HEK293 (cell line): ENCODE data around the gene GLRA3.

Source experiments
- CTCF ChIA-PET: fragments of 350-600 bp; formaldehyde crosslinking; extraction: SDS; loops from one replicate; lab custom pipeline; 2021; ENCODE audit warnings: antibody characterized with exemption; lab: Yijun Ruan, JAX
- POLR2A ChIA-PET: fragments of 300-600 bp; formaldehyde crosslinking; extraction: SDS; loops from one replicate; lab custom pipeline; 2020; ENCODE audit warnings: antibody characterized with exemption, inconsistent platforms; lab: Yijun Ruan, JAX
- H3K27ac ChIP-seq: fragments of 200-500 bp; sonication (Bioruptor generic); 2 replicates; pipeline ENCODE4 v1.5.1; 2014; ENCODE audit warnings: low read depth, low read length, control low read depth, inconsistent platforms; ENCODE audit errors: extremely low read depth
- H3K36me3 ChIP-seq, 2 experiments: fragments of 200-500 bp in 1 of 2; sonication (Bioruptor generic) in 1 of 2; 1 replicate in 1 of 2; 2 replicates in 1 of 2; pipeline ENCODE4 v1.5.1; 2014 to 2017; ENCODE audit warnings: inconsistent platforms in 2 of 2, low read length in 2 of 2; ENCODE audit not compliant: control insufficient read depth in 2 of 2, insufficient read depth in 1 of 2
- H3K4me1 ChIP-seq: fragments of 200-500 bp; sonication (Bioruptor generic); 2 replicates; pipeline ENCODE4 v1.5.1; 2014; ENCODE audit warnings: mild to moderate bottlenecking, low read length, inconsistent platforms; ENCODE audit not compliant: control insufficient read depth, insufficient read depth
- H3K4me3 ChIP-seq: 2 replicates; pipeline ENCODE4 v1.5.1; 2011; ENCODE audit warnings: low read depth, mild to moderate bottlenecking, control low read depth, low read length, moderate library complexity
- H3K9me3 ChIP-seq: fragments of 200-500 bp; sonication (Bioruptor generic); 2 replicates; pipeline ENCODE4 v1.5.1; 2014; ENCODE audit warnings: low read depth, low read length, inconsistent platforms; ENCODE audit not compliant: control insufficient read depth, insufficient read depth
- BCL11A ChIP-seq: fragments of 450-650 bp; formaldehyde crosslinking; IDR thresholded peaks from 2 replicates; pipeline ENCODE4 v1.5.1; 2016; ENCODE audit warnings: low read depth, missing biosample characterization, missing genetic modification characterization
- BCL11B ChIP-seq: fragments of 450-650 bp; formaldehyde crosslinking; IDR thresholded peaks from 2 replicates; pipeline ENCODE4 v1.5.1; 2016; ENCODE audit warnings: low read depth, missing biosample characterization, missing genetic modification characterization
- GLI2 ChIP-seq: fragments of 450-650 bp; formaldehyde crosslinking; IDR thresholded peaks from 2 replicates; pipeline ENCODE4; 2017; ENCODE audit warnings: missing biosample characterization, missing genetic modification characterization, low read depth, borderline replicate concordance
- HOXA7 ChIP-seq: sonication (generic); formaldehyde crosslinking; IDR thresholded peaks from 2 replicates; pipeline ENCODE4 v1.8.1; 2022; ENCODE audit warnings: missing genetic modification reagents, borderline replicate concordance
- KLF16 ChIP-seq: fragments of 450-650 bp; formaldehyde crosslinking; IDR thresholded peaks from 2 replicates; pipeline ENCODE4 v1.5.1; 2017; ENCODE audit warnings: missing biosample characterization, missing genetic modification characterization
- SALL2 ChIP-seq: fragments of 450-650 bp; formaldehyde crosslinking; IDR thresholded peaks from 2 replicates; pipeline ENCODE4 v1.5.0; 2017; ENCODE audit warnings: missing biosample characterization, mild to moderate bottlenecking, missing genetic modification characterization, borderline replicate concordance
- SCRT1 ChIP-seq: fragments of 450-650 bp; formaldehyde crosslinking; IDR thresholded peaks from 2 replicates; pipeline ENCODE4 v1.5.1; 2016; ENCODE audit warnings: missing biosample characterization, missing genetic modification characterization, borderline replicate concordance
- TCF7L2 ChIP-seq: IDR thresholded peaks from 2 replicates; pipeline ENCODE4 v1.6.1; 2011; ENCODE audit warnings: low read depth, mild to moderate bottlenecking, inconsistent platforms, low read length, moderate library complexity, borderline replicate concordance
- ZBTB17 ChIP-seq: fragments of 450-650 bp; formaldehyde crosslinking; IDR thresholded peaks from 2 replicates; pipeline ENCODE4 v1.5.1; 2016; ENCODE audit warnings: missing biosample characterization, missing genetic modification characterization
- ZFP69B ChIP-seq: fragments of 450-650 bp; formaldehyde crosslinking; IDR thresholded peaks from 2 replicates; pipeline ENCODE4 v1.5.1; 2016; ENCODE audit warnings: missing biosample characterization, missing genetic modification characterization
- ZNF157 ChIP-seq: fragments of 450-650 bp; formaldehyde crosslinking; IDR thresholded peaks from 2 replicates; pipeline ENCODE4 v1.5.1; 2016; ENCODE audit warnings: missing biosample characterization, missing genetic modification characterization
- ZNF184 ChIP-seq: fragments of 450-650 bp; IDR thresholded peaks from 2 replicates; pipeline ENCODE4 v1.5.1; 2018; ENCODE audit warnings: missing biosample characterization, mild to moderate bottlenecking, missing genetic modification characterization
- ZNF19 ChIP-seq: fragments of 450-650 bp; formaldehyde crosslinking; IDR thresholded peaks from 2 replicates; pipeline ENCODE4; 2016; ENCODE audit warnings: missing biosample characterization, missing genetic modification characterization, low read depth
- ZNF23 ChIP-seq: fragments of 450-650 bp; formaldehyde crosslinking; IDR thresholded peaks from 2 replicates; pipeline ENCODE4 v1.5.1; 2016; ENCODE audit warnings: missing biosample characterization, missing genetic modification characterization, borderline replicate concordance
- ZNF239 ChIP-seq: fragments of 450-650 bp; formaldehyde crosslinking; IDR thresholded peaks from 2 replicates; pipeline ENCODE4 v1.5.1; 2016; ENCODE audit warnings: missing biosample characterization, missing genetic modification characterization
- ZNF292 ChIP-seq: fragments of 450-650 bp; formaldehyde crosslinking; IDR thresholded peaks from 2 replicates; pipeline ENCODE4 v1.5.1; 2016; ENCODE audit warnings: low read depth, missing biosample characterization, missing genetic modification characterization, borderline replicate concordance
- ZNF341 ChIP-seq: fragments of 450-650 bp; formaldehyde crosslinking; IDR thresholded peaks from 2 replicates; pipeline ENCODE4; 2016; ENCODE audit warnings: low read depth, missing biosample characterization, missing genetic modification characterization
- ZNF354C ChIP-seq: fragments of 450-650 bp; formaldehyde crosslinking; IDR thresholded peaks from 2 replicates; pipeline ENCODE4 v1.5.1; 2016; ENCODE audit warnings: missing biosample characterization, missing genetic modification characterization, low read depth, borderline replicate concordance
- ZNF423 ChIP-seq: fragments of 450-650 bp; formaldehyde crosslinking; IDR thresholded peaks from 2 replicates; pipeline ENCODE4 v1.5.1; 2016; ENCODE audit warnings: missing biosample characterization, missing genetic modification characterization
- ZNF433 ChIP-seq: fragments of 450-650 bp; formaldehyde crosslinking; IDR thresholded peaks from 2 replicates; pipeline ENCODE4 v1.5.1; 2016; ENCODE audit warnings: missing biosample characterization, missing genetic modification characterization, low read depth
- ZNF548 ChIP-seq: fragments of 450-650 bp; formaldehyde crosslinking; IDR thresholded peaks from 2 replicates; pipeline ENCODE4 v1.5.1; 2016; ENCODE audit warnings: missing biosample characterization, missing genetic modification characterization
- ZNF561 ChIP-seq: fragments of 450-650 bp; IDR thresholded peaks from 2 replicates; pipeline ENCODE4 v1.5.1; 2018; ENCODE audit warnings: missing biosample characterization, missing genetic modification characterization, borderline replicate concordance
- ZNF596 ChIP-seq: fragments of 450-650 bp; IDR thresholded peaks from 2 replicates; pipeline ENCODE4 v1.5.0; 2018; ENCODE audit warnings: missing biosample characterization, mild to moderate bottlenecking, missing genetic modification characterization, moderate library complexity
- ZNF626 ChIP-seq: fragments of 450-650 bp; sonication (Bioruptor Pico); formaldehyde crosslinking; IDR thresholded peaks from 2 replicates; pipeline ENCODE4 v1.5.1; 2018; ENCODE audit warnings: missing biosample characterization, missing genetic modification characterization, inconsistent platforms
- ZNF776 ChIP-seq: fragments of 450-650 bp; formaldehyde crosslinking; IDR thresholded peaks from 2 replicates; pipeline ENCODE4 v1.5.0; 2017; ENCODE audit warnings: missing biosample characterization, missing genetic modification characterization, borderline replicate concordance
- ZNF830 ChIP-seq: fragments of 450-650 bp; IDR thresholded peaks from 2 replicates; pipeline ENCODE4 v1.5.0; 2018; ENCODE audit warnings: missing biosample characterization, missing genetic modification characterization, low read depth, mild to moderate bottlenecking, moderate library complexity
- ZNF837 ChIP-seq: fragments of 450-650 bp; formaldehyde crosslinking; IDR thresholded peaks from 2 replicates; pipeline ENCODE4 v1.5.1; 2016; ENCODE audit warnings: missing biosample characterization, missing genetic modification characterization
- ZSCAN16 ChIP-seq: fragments of 450-650 bp; formaldehyde crosslinking; IDR thresholded peaks from 2 replicates; pipeline ENCODE4 v1.5.1; 2016; ENCODE audit warnings: missing biosample characterization, missing genetic modification characterization
- TF ChIP-seq, protein P1 (sequence below): fragments of 450-650 bp; formaldehyde crosslinking; IDR thresholded peaks from 2 replicates; pipeline ENCODE4 v1.5.1; 2016; ENCODE audit warnings: missing biosample characterization, missing genetic modification characterization
- TF ChIP-seq, protein P2 (sequence below): fragments of 450-650 bp; formaldehyde crosslinking; IDR thresholded peaks from 2 replicates; pipeline ENCODE4 v1.5.1; 2016; ENCODE audit warnings: missing biosample characterization, missing genetic modification characterization

Gene GLRA3

DNA sequence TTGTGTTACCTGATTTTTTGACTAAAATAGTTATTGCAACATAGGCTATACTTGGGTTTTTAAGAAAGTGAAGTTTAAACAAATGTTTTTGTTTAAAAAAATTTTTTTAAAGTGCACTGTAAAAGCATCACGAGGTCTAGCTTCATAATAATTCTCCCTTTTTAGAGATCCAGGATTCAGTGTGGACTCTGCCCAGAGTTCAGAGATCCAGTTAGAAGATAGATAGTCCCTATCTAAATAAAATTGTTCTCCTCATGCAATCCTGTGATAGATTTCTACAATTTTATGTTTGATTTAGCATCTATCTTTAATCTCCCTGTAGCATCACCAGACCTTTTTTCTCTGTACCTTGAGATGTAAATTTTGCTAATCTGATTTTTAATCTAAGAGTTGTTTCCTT lies 221.3 kb downstream of the GLRA3 start (continued):
- no peak for TF ChIP-seq ZFP69B (tag by site-specific recombination)
- TF ChIP-seq ZNF184 (tag by site-specific recombination): no peak
- no peak for TF ChIP-seq ZNF830 (tag by site-specific recombination)
- TF ChIP-seq, protein P1, sequence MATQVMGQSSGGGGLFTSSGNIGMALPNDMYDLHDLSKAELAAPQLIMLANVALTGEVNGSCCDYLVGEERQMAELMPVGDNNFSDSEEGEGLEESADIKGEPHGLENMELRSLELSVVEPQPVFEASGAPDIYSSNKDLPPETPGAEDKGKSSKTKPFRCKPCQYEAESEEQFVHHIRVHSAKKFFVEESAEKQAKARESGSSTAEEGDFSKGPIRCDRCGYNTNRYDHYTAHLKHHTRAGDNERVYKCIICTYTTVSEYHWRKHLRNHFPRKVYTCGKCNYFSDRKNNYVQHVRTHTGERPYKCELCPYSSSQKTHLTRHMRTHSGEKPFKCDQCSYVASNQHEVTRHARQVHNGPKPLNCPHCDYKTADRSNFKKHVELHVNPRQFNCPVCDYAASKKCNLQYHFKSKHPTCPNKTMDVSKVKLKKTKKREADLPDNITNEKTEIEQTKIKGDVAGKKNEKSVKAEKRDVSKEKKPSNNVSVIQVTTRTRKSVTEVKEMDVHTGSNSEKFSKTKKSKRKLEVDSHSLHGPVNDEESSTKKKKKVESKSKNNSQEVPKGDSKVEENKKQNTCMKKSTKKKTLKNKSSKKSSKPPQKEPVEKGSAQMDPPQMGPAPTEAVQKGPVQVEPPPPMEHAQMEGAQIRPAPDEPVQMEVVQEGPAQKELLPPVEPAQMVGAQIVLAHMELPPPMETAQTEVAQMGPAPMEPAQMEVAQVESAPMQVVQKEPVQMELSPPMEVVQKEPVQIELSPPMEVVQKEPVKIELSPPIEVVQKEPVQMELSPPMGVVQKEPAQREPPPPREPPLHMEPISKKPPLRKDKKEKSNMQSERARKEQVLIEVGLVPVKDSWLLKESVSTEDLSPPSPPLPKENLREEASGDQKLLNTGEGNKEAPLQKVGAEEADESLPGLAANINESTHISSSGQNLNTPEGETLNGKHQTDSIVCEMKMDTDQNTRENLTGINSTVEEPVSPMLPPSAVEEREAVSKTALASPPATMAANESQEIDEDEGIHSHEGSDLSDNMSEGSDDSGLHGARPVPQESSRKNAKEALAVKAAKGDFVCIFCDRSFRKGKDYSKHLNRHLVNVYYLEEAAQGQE (tag by site-specific recombination): no peak
- TF ChIP-seq ZNF292: no peak
- TF ChIP-seq ZNF433 (tag by site-specific recombination): no peak

DNA sequence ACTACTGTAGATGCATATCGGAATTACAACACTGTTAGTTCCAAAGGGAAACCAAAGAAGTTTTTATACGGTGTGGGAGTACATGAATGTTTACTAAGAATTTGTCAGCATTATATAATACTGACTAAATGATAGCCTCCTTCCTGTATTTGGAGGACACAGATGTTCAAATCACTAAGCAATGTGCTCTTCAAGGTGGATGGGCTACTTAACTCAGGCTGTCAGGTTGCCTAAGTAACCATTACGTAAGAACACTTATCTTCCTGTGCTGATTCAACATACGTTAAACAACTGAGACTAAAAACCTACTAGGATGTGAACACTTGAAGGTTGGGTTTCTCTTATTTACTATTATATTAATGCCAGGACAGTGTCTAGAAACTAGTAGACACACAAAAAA lies 224.8 kb downstream of the GLRA3 start:
- ChIA-PET POLR2A (no interaction called here), CTCF (no interaction called here)
- Histone ChIP-seq H3K27ac (no peak overlapping the region), H3K9me3 (no peaks in the 10 kb centered on the region), H3K4me1 (no peaks in the 10 kb centered on the region), H3K4me3 (no peak overlapping the region), H3K36me3 (no peaks in the 10 kb centered on the region)
- TF ChIP-seq BCL11A: no peak
- TF ChIP-seq SCRT1: no peak
- no peak for TF ChIP-seq ZNF23 (tag by site-specific recombination)
- no peak for TF ChIP-seq ZNF561 (tag by site-specific recombination)
- no peak for TF ChIP-seq ZNF548 (tag by site-specific recombination)
- TF ChIP-seq GLI2 (tag by site-specific recombination): no peak
- TF ChIP-seq HOXA7 (CRISPR knock-in tag): no peak
- no peak for TF ChIP-seq KLF16 (tag by site-specific recombination)
- no peak for TF ChIP-seq ZNF239 (tag by site-specific recombination)
- TF ChIP-seq ZSCAN16 (tag by site-specific recombination): no peak
- TF ChIP-seq ZNF596 (tag by site-specific recombination): no peak
- no peak for TF ChIP-seq ZNF837 (tag by site-specific recombination)
- no peak for TF ChIP-seq ZNF157
- no peak for TF ChIP-seq ZBTB17 (tag by site-specific recombination)
- no peak for TF ChIP-seq ZNF626 (tag by site-specific recombination)
- TF ChIP-seq TCF7L2: no peak
- TF ChIP-seq ZNF776: no peak
- TF ChIP-seq, all 188 proteins: peak for 0

DNA sequence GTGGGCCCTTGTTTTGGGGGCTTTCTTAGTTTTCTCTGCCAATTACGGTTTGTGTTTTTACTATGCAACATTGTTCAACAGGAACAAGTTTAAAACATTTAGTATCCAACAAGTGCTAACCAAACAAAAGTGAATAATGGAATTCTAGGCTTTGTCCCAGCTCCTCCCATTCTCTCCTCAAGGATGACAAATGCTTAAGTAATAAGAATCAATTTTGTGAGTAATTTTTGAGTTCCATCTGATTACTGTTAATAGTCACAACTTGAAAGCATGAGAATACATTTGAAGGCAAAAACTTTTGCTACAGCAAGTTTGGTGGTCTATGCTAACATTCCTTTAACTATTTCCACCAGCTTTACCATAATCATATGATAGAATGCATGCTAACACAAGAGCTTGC lies 228.7 kb downstream of the GLRA3 start:
- Histone ChIP-seq H3K4me1 (no peaks in the 10 kb centered on the region), H3K4me3 (no peak overlapping the region), H3K27ac (no peak overlapping the region), H3K36me3 (no peaks in the 10 kb centered on the region), H3K9me3 (no peaks in the 10 kb centered on the region)
- ChIA-PET POLR2A (no interaction called here), CTCF (no interaction called here)
- no peak for TF ChIP-seq ZNF157
- TF ChIP-seq ZNF341 (tag by site-specific recombination): no peak
- TF ChIP-seq SALL2 (tag by site-specific recombination): no peak
- TF ChIP-seq ZNF354C (tag by site-specific recombination): no peak
- TF ChIP-seq, protein P2, sequence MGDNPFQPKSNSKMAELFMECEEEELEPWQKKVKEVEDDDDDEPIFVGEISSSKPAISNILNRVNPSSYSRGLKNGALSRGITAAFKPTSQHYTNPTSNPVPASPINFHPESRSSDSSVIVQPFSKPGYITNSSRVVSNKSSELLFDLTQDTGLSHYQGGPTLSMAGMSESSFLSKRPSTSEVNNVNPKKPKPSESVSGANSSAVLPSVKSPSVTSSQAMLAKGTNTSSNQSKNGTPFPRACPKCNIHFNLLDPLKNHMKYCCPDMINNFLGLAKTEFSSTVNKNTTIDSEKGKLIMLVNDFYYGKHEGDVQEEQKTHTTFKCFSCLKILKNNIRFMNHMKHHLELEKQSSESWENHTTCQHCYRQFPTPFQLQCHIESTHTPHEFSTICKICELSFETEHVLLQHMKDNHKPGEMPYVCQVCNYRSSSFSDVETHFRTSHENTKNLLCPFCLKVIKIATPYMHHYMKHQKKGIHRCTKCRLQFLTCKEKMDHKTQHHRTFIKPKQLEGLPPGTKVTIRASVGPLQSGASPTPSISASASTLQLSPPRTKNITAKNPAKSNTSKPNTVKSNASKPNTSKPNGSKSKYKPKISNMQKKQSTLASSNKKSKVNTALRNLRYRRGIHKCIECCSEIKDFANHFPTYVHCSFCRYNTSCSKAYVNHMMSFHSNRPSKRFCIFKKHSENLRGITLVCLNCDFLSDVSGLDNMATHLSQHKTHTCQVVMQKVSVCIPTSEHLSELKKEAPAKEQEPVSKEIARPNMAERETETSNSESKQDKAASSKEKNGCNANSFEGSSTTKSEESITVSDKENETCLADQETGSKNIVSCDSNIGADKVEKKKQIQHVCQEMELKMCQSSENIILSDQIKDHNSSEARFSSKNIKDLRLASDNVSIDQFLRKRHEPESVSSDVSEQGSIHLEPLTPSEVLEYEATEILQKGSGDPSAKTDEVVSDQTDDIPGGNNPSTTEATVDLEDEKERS: no peak
- TF ChIP-seq ZNF19 (tag by site-specific recombination): no peak
- TF ChIP-seq BCL11B: no peak
- TF ChIP-seq ZNF423: no peak
- no peak for TF ChIP-seq ZNF184 (tag by site-specific recombination)
